ENCODE results near the gene CEP170. TPM values are rescaled to one million over a fixed set of nuclear protein-coding genes. Genes with fewer than 3 reads are reported as not detected.

Gene CEP170
- total RNA-seq, 4 donors from 2014 or later: 7.5 to 25.4 (median 11.8) TPM

GRCh38 chr1:243287652-243288051, 32.6 kb upstream of the CEP170 start:
- intact Hi-C loops (cut with DNase I; ENCODE audit: low total_unique reads): no loop called here
- Histone ChIP-seq H3K4me3 (no peak overlapping the region), H3K36me3 (peaks cover 0 to 2% (median 0%) of the 10 kb centered on the region in 4 donors), H3K9me3 (no peaks in the 10 kb centered on the region), H3K27me3 (no peaks in the 10 kb centered on the region), H3K4me1 (peaks cover 0 to 9% (median 1%) of the 10 kb centered on the region in 4 donors), H3K27ac (peak overlapping the region in 3 of 4 donors; percentile 3 to 54 (median 36))
- WGBS, 2 donors (ENCODE audit: low coverage in 1 of 2): 40 to 45% methylated on average over 1 of the region's 1 CpG
- TF ChIP-seq EP300 (IDR thresholded peaks at IDR 0.05; ENCODE audit: low read depth) (no peak), CTCF (IDR thresholded peaks at IDR 0.05) (no peak), POLR2A (IDR thresholded peaks at IDR 0.05) (no peak), POLR2AphosphoS5 (IDR thresholded peaks at IDR 0.05) (no peak)
- no peak for DNase-seq
- in situ Hi-C loops (cut with MboI; ENCODE audit: low pct_ligation_motif_present in 1 of 4, low pct_unique_long_range_greater_than_20kb in 1 of 4, low sequenced_read_pairs in 3 of 4): no loop called here

GRCh38 chr1:243287123-243287460, 32.0 kb upstream of the CEP170 start:
- Histone ChIP-seq H3K27me3 (no peaks in the 10 kb centered on the region), H3K36me3 (peaks cover 0 to 7% (median 0%) of the 10 kb centered on the region in 4 donors), H3K4me1 (peaks cover 0 to 9% (median 1%) of the 10 kb centered on the region in 4 donors), H3K27ac (peak overlapping the region in 3 of 4 donors; percentile 20 to 37 (median 36)), H3K4me3 (no peak overlapping the region), H3K9me3 (no peaks in the 10 kb centered on the region)
- TF ChIP-seq POLR2A (IDR thresholded peaks at IDR 0.05): no peak
- no peak for TF ChIP-seq POLR2AphosphoS5 (IDR thresholded peaks at IDR 0.05)
- TF ChIP-seq CTCF (IDR thresholded peaks at IDR 0.05): no peak
- TF ChIP-seq EP300 (IDR thresholded peaks at IDR 0.05; ENCODE audit: low read depth): no peak
- 35 to 61% methylated on average over 2 of the region's 2 CpGs for WGBS, 2 donors (ENCODE audit: low coverage in 1 of 2)
- in situ Hi-C loops (cut with MboI; ENCODE audit: low pct_ligation_motif_present in 1 of 4, low pct_unique_long_range_greater_than_20kb in 1 of 4, low sequenced_read_pairs in 3 of 4): no loop called here
- DNase-seq: no peak
- intact Hi-C loops (cut with DNase I; ENCODE audit: low total_unique reads): no loop called here

- no peak for DNase-seq
- Histone ChIP-seq H3K9me3 (no peaks in the 10 kb centered on the region), H3K36me3 (peaks cover 0 to 7% (median 0%) of the 10 kb centered on the region in 4 donors), H3K27me3 (no peaks in the 10 kb centered on the region), H3K27ac (peak overlapping the region in 3 of 4 donors; percentile 20 to 37 (median 36)), H3K4me3 (no peak overlapping the region), H3K4me1 (peaks cover 0 to 9% (median 1%) of the 10 kb centered on the region in 4 donors)
- in situ Hi-C loops (cut with MboI; ENCODE audit: low pct_ligation_motif_present in 1 of 4, low pct_unique_long_range_greater_than_20kb in 1 of 4, low sequenced_read_pairs in 3 of 4) (no loop called here), intact Hi-C loops (cut with DNase I; ENCODE audit: low total_unique reads) (no loop called here)
- no peak for TF ChIP-seq CTCF (IDR thresholded peaks at IDR 0.05)
- no peak for TF ChIP-seq POLR2AphosphoS5 (IDR thresholded peaks at IDR 0.05)
- TF ChIP-seq EP300 (IDR thresholded peaks at IDR 0.05; ENCODE audit: low read depth): no peak
- no peak for TF ChIP-seq POLR2A (IDR thresholded peaks at IDR 0.05)
- WGBS, 2 donors (ENCODE audit: low coverage in 1 of 2): 66 to 69% methylated on average over 5 to 8 of the region's 8 CpGs
Observed at GRCh38 chr1:243286409-243287122, 31.5 kb upstream of the CEP170 start.

- 96 to 98% methylated on average over 5 of the region's 5 CpGs for WGBS, 2 donors (ENCODE audit: low coverage in 1 of 2)
- intact Hi-C loops (cut with DNase I; ENCODE audit: low total_unique reads) (no loop called here), in situ Hi-C loops (cut with MboI; ENCODE audit: low pct_ligation_motif_present in 1 of 4, low pct_unique_long_range_greater_than_20kb in 1 of 4, low sequenced_read_pairs in 3 of 4) (no loop called here)
- H3K9me3 ChIP-seq: no peaks in the 10 kb centered on the region
- no peak overlapping the region for H3K4me3 ChIP-seq
- H3K27ac ChIP-seq: no peak overlapping the region
- peaks cover 0 to 6% (median under 1%) of the 10 kb centered on the region in 4 donors for H3K4me1 ChIP-seq
- TF ChIP-seq EP300 (IDR thresholded peaks at IDR 0.05; ENCODE audit: low read depth): no peak
- no peak for TF ChIP-seq POLR2AphosphoS5 (IDR thresholded peaks at IDR 0.05)
- no peak for TF ChIP-seq POLR2A (IDR thresholded peaks at IDR 0.05)
- TF ChIP-seq CTCF (IDR thresholded peaks at IDR 0.05): no peak
- no peak for DNase-seq
- H3K36me3 ChIP-seq: peaks cover 0 to 28% (median 4%) of the 10 kb centered on the region in 4 donors
- no peaks in the 10 kb centered on the region for H3K27me3 ChIP-seq
Observed at GRCh38 chr1:243281672-243282071, 26.6 kb upstream of the CEP170 start.
